ENCODE results near the gene PRXL2C.

DNA sequence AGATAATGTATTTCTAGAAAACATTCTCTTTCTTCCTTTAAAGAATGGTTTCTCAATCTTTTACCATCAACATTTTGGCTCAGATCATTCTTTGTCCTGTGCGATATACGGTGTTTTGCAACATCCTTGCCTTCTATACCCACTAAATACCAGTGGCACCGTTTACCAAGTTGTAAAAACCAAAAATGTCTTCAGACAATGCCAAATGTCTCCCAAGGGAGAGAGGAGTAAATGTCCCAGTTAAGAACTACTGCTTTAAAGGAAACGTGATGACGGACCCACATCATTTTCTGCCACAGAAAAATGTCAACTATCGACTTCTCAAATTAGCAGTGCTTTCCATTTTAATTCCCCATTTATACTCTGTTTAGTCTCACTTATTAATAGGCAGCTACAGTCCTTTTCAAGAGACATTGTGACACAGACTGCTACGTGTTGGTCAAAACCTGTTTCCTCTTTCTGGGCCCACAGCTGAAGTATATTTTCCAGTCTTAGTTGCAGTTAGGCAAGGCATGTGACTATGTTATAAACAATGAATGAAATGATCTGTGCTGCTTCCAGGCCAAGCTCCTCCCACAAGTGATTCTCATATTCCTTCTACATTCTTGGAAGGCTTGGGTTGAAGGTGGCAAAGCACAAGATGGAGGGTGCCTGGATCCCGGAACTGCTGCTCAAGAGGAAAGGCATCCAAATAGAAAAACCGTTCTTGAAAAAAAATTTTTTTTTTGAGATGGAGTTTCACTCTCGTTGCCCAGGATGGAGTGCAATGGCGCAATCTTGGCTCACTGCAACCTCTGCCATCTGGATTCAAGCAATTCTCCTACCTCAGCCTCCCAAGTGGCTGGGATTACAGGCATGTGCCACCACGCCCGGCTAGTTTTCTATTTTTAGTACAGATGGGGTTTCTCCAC is 8.8 kb downstream of the PRXL2C start:
- no peak for TF ChIP-seq POLR2AphosphoS5 (IDR thresholded peaks at IDR 0.05; ENCODE audit: low read depth, low read length)
- TF ChIP-seq POLR2A (IDR thresholded peaks at IDR 0.05; ENCODE audit: low read depth, low read length): no peak
- TF ChIP-seq TAF1 (IDR thresholded peaks at IDR 0.05; ENCODE audit: low read depth, low read length): no peak
- TF ChIP-seq PAX5 (IDR thresholded peaks at IDR 0.05; ENCODE audit: insufficient read depth, low read length, severe bottlenecking): no peak
- TF ChIP-seq SPI1 (IDR thresholded peaks at IDR 0.05; ENCODE audit: low read depth, low read length): 0 out of 2 replicates have a peak, but pooled peaks have one; percentile 22
